Adipocyte (in vitro differentiated cells): ENCODE measurements around the gene DSCAM.

Experiments
- DNase-seq: peaks from one replicate; pipeline ENCODE4 v3.0.0-alpha.2; 2015; ENCODE audit warnings: low read depth
- H3K27me3 ChIP-seq: replicated peaks from 2 replicates; pipeline ENCODE4 v1.7.0; 2013; ENCODE audit warnings: mild to moderate bottlenecking, low read length, moderate library complexity; ENCODE audit not compliant: control insufficient read depth, insufficient read depth
- H3K36me3 ChIP-seq: 2 replicates; pipeline ENCODE4 v1.7.0; 2013; ENCODE audit warnings: low read length, mild to moderate bottlenecking, moderate library complexity; ENCODE audit not compliant: control insufficient read depth, insufficient read depth, severe bottlenecking
- H3K4me1 ChIP-seq: 2 replicates; pipeline ENCODE4 v1.7.0; 2013; ENCODE audit warnings: mild to moderate bottlenecking, low read length, moderate library complexity; ENCODE audit not compliant: control insufficient read depth, insufficient read depth
- H3K4me3 ChIP-seq: 2 replicates; pipeline ENCODE4 v1.7.0; 2013; ENCODE audit warnings: mild to moderate bottlenecking, low read length, moderate library complexity
- H3K9ac ChIP-seq: 2 replicates; pipeline ENCODE4 v1.7.0; 2013; ENCODE audit warnings: mild to moderate bottlenecking, low read length, moderate library complexity
- H3K9me3 ChIP-seq: 2 replicates; pipeline ENCODE4 v1.7.0; 2013; ENCODE audit warnings: mild to moderate bottlenecking, low read length, moderate library complexity; ENCODE audit not compliant: control insufficient read depth

Gene DSCAM

DNA sequence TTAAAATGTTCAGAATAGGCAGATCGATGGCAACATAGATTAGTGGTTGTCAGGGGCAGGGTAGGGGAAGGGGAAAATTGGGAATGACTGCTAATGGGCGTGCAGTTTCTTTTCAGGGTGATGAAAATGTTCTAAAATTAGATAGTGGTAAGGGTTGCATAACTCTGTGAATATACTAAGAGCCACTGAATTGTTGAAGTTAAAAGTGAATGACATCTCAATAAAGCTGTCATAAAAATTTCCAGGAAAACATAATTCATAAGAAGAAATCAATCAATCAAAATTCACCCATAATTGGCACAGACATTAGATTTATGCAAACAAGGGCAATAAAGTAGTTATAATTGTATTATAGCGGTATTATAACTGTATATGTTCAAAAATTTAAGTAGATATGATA lies 751.5 kb downstream of the DSCAM start:
- H3K36me3 ChIP-seq = no peaks in the 10 kb centered on the region
- H3K9ac ChIP-seq = no peak overlapping the region
- H3K4me3 ChIP-seq = no peak overlapping the region
- H3K27me3 ChIP-seq = no peaks in the 10 kb centered on the region
- H3K4me1 ChIP-seq = no peaks in the 10 kb centered on the region
- no peak for DNase-seq
- no peaks in the 10 kb centered on the region for H3K9me3 ChIP-seq

GRCh38 chr21:40080385-40080784 lies 766.6 kb downstream of the DSCAM start:
- H3K36me3 ChIP-seq = no peaks in the 10 kb centered on the region
- no peaks in the 10 kb centered on the region for H3K4me1 ChIP-seq
- H3K27me3 ChIP-seq = peaks cover 9% of the 10 kb centered on the region
- H3K9me3 ChIP-seq = no peaks in the 10 kb centered on the region
- H3K4me3 ChIP-seq = no peak overlapping the region
- no peak for DNase-seq
- H3K9ac ChIP-seq = no peak overlapping the region

DNA sequence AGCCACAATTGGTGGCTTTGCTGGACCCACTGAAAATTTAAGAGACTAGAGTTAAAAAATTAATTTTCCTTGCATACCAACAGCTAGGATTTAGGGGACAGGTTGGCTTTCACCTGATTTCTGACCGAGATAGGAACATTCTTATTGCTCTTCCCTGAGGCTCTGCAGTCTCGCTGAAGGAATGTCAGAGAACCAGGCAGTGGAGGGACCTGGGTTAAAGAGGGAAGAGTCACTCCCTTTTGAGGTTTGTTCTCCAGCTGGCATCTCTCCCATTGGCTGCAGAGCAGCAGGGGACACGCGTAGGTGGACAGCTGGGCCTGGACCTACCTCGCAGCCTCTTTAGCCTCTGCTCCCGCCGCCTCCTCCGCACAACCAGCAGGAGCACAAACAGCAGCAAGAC lies 772.2 kb downstream of the DSCAM start:
- no peaks in the 10 kb centered on the region for H3K9me3 ChIP-seq
- H3K4me3 ChIP-seq = no peak overlapping the region
- H3K27me3 ChIP-seq = no peaks in the 10 kb centered on the region
- DNase-seq = no peak
- no peaks in the 10 kb centered on the region for H3K36me3 ChIP-seq
- H3K9ac ChIP-seq = no peak overlapping the region
- no peaks in the 10 kb centered on the region for H3K4me1 ChIP-seq

DNA sequence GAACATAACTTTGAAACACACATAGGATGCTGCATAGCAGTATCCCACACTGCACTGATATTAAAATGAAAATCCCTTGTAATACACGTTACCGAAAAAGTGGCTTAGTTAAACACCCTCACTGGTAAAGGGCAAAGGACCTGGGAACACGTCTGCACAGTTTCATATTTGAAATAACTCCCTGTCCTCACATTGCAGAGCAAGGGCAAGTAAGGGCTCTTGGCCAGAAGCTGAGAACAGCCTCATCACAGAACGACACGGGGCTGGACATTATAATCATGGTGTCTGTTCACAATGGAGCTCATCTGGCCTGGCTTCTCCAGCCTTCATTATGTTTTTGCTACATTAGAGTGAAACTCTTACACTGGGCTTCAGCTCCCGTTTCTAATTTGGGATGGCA lies 772.8 kb downstream of the DSCAM start:
- no peaks in the 10 kb centered on the region for H3K9me3 ChIP-seq
- H3K4me1 ChIP-seq = no peaks in the 10 kb centered on the region
- H3K36me3 ChIP-seq = no peaks in the 10 kb centered on the region
- no peak for DNase-seq
- H3K4me3 ChIP-seq = no peak overlapping the region
- H3K9ac ChIP-seq = no peak overlapping the region
- H3K27me3 ChIP-seq = no peaks in the 10 kb centered on the region

- H3K4me3 ChIP-seq = no peak overlapping the region
- no peaks in the 10 kb centered on the region for H3K4me1 ChIP-seq
- no peak for DNase-seq
- H3K27me3 ChIP-seq = no peaks in the 10 kb centered on the region
- H3K36me3 ChIP-seq = no peaks in the 10 kb centered on the region
- H3K9ac ChIP-seq = no peak overlapping the region
- no peaks in the 10 kb centered on the region for H3K9me3 ChIP-seq
These were observed 773.3 kb downstream of the DSCAM start for GRCh38 chr21:40073642-40074041.

DNA sequence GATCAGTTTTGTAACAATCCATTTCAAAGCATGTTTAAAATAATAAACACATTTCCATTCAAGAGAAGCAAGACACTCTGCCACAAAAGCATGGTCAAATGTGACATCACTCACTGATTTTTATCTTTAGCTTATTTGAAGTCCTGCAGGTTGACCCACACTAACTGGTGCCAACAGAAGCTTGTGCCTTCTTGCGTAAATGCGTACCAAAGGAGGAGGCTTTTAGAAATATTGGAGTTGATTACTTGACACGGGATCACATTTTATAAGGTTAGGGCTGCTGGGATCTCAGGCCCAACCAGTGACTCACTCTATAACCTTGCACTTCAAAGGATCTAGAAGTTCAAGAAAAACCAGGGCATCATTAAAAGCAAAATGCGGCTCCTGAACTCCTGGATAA lies 776.1 kb downstream of the DSCAM start:
- no peak for DNase-seq
- Histone ChIP-seq H3K4me1 (no peaks in the 10 kb centered on the region), H3K9me3 (no peaks in the 10 kb centered on the region), H3K9ac (no peak overlapping the region), H3K36me3 (no peaks in the 10 kb centered on the region), H3K27me3 (no peaks in the 10 kb centered on the region), H3K4me3 (no peak overlapping the region)

DNA sequence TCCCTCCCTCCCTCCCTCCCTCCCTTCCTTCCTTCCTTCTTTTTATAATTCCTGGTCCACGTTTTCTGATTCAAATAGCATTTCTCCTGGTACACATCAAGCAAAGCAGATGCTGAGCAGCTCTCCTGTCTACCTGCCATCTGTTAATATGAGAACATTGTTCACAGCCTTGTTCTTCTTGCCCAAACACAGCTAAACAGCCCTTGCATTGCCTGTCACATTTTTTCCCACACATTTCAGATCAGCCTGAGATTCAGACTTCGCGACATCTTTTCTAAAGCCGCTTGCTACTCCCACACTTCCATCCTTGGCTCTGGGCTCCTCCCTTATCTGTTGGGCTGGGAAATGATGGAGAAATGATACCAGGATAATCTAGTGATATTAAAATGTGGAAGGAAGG lies 779.2 kb downstream of the DSCAM start:
- no peaks in the 10 kb centered on the region for H3K36me3 ChIP-seq
- H3K27me3 ChIP-seq = no peaks in the 10 kb centered on the region
- H3K9me3 ChIP-seq = no peaks in the 10 kb centered on the region
- no peaks in the 10 kb centered on the region for H3K4me1 ChIP-seq
- DNase-seq = no peak
- H3K9ac ChIP-seq = no peak overlapping the region
- no peak overlapping the region for H3K4me3 ChIP-seq

DNA sequence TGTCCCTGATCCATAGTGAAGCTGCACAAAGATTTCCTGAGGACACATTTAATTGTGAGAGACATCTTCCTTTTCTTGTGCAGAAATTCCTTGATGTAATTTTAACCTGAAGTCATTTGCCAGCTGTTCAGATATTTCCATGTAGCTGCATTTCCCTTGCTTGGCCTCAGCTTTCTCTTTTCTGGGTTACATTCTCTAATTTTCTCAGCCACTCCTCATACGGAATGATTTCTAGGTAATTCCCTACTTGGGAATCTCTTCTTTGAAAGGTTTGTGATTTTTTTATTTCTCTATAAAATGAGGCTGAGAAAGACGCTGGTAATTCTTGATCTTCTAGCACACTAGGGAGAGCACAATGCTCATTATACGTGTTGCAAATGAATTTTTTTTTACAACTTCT lies 780.7 kb downstream of the DSCAM start:
- H3K27me3 ChIP-seq = no peaks in the 10 kb centered on the region
- no peak for DNase-seq
- H3K9ac ChIP-seq = no peak overlapping the region
- no peaks in the 10 kb centered on the region for H3K4me1 ChIP-seq
- no peaks in the 10 kb centered on the region for H3K9me3 ChIP-seq
- H3K4me3 ChIP-seq = no peak overlapping the region
- H3K36me3 ChIP-seq = no peaks in the 10 kb centered on the region

DNA sequence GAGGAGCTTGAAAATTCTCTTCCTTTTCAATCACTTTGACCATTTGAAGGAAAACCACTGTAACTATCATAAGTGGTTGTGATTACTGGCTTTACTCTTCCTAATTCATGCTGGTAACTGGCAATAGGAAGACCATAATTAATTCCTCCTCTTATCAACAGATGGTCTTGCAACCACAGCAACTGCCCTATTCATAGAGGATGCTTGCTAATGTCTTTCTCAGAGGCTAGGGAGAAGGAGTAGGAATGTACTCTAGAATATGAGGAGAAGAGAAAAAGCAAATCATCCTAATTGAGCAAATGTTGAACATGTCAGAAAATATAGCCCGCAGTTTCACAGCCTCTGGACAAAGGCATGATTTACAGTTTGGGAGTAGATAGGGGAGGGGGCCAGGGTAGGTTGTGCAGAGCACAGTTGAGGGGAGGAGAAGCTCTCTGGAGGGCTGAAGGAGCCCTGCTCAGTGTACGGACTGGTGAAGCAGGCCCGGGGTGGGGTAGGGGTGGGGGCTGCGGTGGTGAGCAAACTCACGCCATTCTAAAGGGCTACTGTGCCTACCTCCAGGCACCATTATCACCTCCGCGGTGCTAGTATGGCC lies 786.8 kb downstream of the DSCAM start:
- Histone ChIP-seq H3K27me3 (no peaks in the 10 kb centered on the region), H3K4me3 (no peak overlapping the region), H3K9ac (no peak overlapping the region), H3K9me3 (peaks cover 4% of the 10 kb centered on the region), H3K36me3 (no peaks in the 10 kb centered on the region), H3K4me1 (no peaks in the 10 kb centered on the region)
- DNase-seq = no peak

GRCh38 chr21:40057331-40057730 lies 789.6 kb downstream of the DSCAM start:
- no peaks in the 10 kb centered on the region for H3K4me1 ChIP-seq
- no peak overlapping the region for H3K4me3 ChIP-seq
- H3K9ac ChIP-seq = no peak overlapping the region
- no peak for DNase-seq
- H3K36me3 ChIP-seq = no peaks in the 10 kb centered on the region
- H3K27me3 ChIP-seq = no peaks in the 10 kb centered on the region
- peaks cover 4% of the 10 kb centered on the region for H3K9me3 ChIP-seq

DNA sequence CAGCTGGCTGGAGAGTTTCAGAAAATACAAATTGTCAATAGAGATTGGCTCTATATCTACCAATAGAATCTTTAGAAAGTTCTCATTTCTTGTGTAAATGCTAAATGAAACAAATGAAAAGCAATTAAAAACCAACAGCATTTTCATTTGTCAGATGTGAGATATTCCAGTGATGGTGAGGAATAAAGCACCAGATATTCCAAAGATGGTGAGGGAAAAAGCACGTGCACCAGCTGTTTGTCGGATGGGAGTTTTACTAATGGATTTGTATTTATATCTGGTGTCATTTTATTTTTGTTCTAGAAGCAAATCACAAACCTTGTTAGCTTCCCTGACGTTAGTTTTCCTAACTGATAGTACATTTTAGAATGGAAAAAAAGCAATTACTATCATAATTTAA lies 790.9 kb downstream of the DSCAM start:
- Histone ChIP-seq H3K4me3 (no peak overlapping the region), H3K27me3 (no peaks in the 10 kb centered on the region), H3K4me1 (no peaks in the 10 kb centered on the region), H3K9me3 (peaks cover 4% of the 10 kb centered on the region), H3K36me3 (no peaks in the 10 kb centered on the region), H3K9ac (no peak overlapping the region)
- no peak for DNase-seq

DNA sequence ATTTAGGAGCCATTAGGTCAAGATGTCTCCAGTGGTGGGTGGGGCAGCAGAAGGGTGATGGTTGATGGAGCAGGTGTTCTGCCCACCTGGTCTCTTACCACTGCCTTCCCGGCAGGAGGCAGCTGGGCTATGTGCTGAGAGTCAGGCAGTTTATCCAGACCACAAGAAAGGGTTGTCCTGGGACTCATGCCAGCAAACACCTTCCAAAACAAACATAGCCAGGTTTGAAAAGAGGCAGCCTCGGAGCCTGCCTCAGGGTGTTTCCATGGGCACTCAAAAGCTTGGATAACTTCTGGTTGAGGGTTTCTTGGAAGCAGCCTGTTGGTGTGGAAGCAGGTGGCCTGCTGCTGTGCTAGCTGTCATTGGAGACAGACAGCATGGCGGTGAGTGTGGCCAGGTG lies 792.6 kb downstream of the DSCAM start:
- H3K9ac ChIP-seq = no peak overlapping the region
- H3K27me3 ChIP-seq = no peaks in the 10 kb centered on the region
- DNase-seq = no peak
- peaks cover 4% of the 10 kb centered on the region for H3K9me3 ChIP-seq
- no peak overlapping the region for H3K4me3 ChIP-seq
- H3K36me3 ChIP-seq = no peaks in the 10 kb centered on the region
- no peaks in the 10 kb centered on the region for H3K4me1 ChIP-seq
